Right lobe of liver (tissue), 6 donors: Measurements from ENCODE around the gene EDC3. TPM values are rescaled to one million over a fixed set of nuclear protein-coding genes. Genes with fewer than 3 reads are reported as not detected.

Experiments used
- ATAC-seq, 4 donors: fragments of 200-7000 bp; cut with Tn5 transposase; one replicate each; pipeline ENCODE4 v1.9.1; 2020; ENCODE audit warnings: mild to moderate bottlenecking in 4 of 4, moderate library complexity in 4 of 4
- DNase-seq, 3 donors: peaks; one replicate each; pipeline ENCODE4 v3.0.0-alpha.2; 2020
- H3K27ac ChIP-seq, 3 donors: fragments of 200-600 bp; one replicate each; pipeline ENCODE4 v1.8.0; 2022
- H3K27me3 ChIP-seq, 2 donors: fragments of 200-600 bp; one replicate each; pipeline ENCODE4 v1.8.0; 2022
- H3K36me3 ChIP-seq, 4 donors: fragments of 200-600 bp; sonication (generic) in 1 of 4; one replicate each; pipeline versions ENCODE4 v1.5.1 to v1.8.0; 2017 to 2022; ENCODE audit warnings: control low read depth in 1 of 4
- H3K4me1 ChIP-seq, 4 donors: fragments of 200-600 bp; sonication (generic) in 1 of 4; one replicate each; pipeline versions ENCODE4 v1.5.1 to v1.8.0; 2017 to 2022; ENCODE audit warnings: control low read depth in 1 of 4
- H3K4me3 ChIP-seq, 3 donors: fragments of 200-600 bp; one replicate each; pipeline ENCODE4 v1.8.0; 2022
- H3K9me3 ChIP-seq, 4 donors: fragments of 200-600 bp; sonication (generic) in 1 of 4; one replicate each; pipeline versions ENCODE4 v1.5.1 to v1.8.0; 2017 to 2022; ENCODE audit warnings: control low read depth in 1 of 4
- POLR2A ChIP-seq: fragments of 450-650 bp; IDR thresholded peaks from one replicate; pipeline ENCODE4 v1.6.1; 2017; ENCODE audit warnings: antibody characterized with exemption, mild to moderate bottlenecking
- WGBS: methylation state at CpG from one replicate; pipeline ENCODE4 v1.1.6; 2018; ENCODE audit warnings: low coverage, low lambda C conversion rate; ENCODE audit not compliant: insufficient coverage; ENCODE audit errors: missing lambda C conversion rate; 5-methylcytosine and 5-hydroxymethylcytosine counted together
- intact Hi-C, 2 donors: fragments of 100-400 bp; cut with DNase I; formaldehyde crosslinking; loops; one replicate each; pipeline versions ENCODE4 v1.11.2 to v1.14.1; 2022
- total RNA-seq, 6 experiments: library from RNA; depleted of rRNA in 2 of 6; stranded (reverse); fragments of >200 nt in 2 of 6; fragmentation: NEBNext Ultra II Directional in 3 of 6; extraction: Animal tissue kit (Norgen Biotek cat#: 25700) in 3 of 6; gene quantifications; one replicate each; pipeline versions ENCODE4 v1.1.0 to v1.2.4, GENCODE V29; 2016 to 2023
- TF ChIP-seq, protein P1 (sequence below), 4 donors: fragments of 200-600 bp in 3 of 4; fragments of 450-650 bp in 1 of 4; IDR thresholded peaks; one replicate each; pipeline versions ENCODE4 v1.5.1 to v1.8.0; 2016 to 2022; ENCODE audit warnings: antibody characterized with exemption in 4 of 4, mild to moderate bottlenecking in 2 of 4
- donor health status: DM: no; HTN: yes; CAD: no.
- donor health status: DM: no; HTN: no; CAD: no.
- donor health status: DM: no; HTN: no; CAD: no.
- donor health status: DM: no; HTN: yes; CAD: no.
- donor health status: DM: no; HTN: yes; CAD: no.

The EDC3 gene
- total RNA-seq, 6 experiments from 2014 or later, result 10.9 to 16.2 (median 11.8) TPM

DNA sequence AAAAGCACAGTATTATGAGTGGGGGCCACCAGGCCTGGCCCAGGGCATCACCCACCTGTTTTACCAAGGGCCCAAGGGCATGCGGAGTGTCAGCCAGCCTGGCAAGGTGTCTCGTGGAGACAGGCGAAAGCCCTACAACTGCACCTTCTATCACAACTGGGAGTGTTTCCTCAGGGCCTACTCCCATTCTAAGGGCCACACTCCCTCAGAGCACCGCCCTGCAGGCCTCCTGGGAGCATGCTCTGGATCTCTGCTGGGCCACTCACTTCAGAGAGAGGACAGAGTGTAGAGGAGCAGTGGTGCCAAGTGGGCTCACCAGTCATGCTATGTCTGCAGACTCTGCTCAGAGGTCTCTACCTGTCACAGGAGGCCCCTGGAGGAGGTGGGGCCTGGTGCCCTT, 101.4 kb downstream of the EDC3 start:
- TF ChIP-seq, protein P1, sequence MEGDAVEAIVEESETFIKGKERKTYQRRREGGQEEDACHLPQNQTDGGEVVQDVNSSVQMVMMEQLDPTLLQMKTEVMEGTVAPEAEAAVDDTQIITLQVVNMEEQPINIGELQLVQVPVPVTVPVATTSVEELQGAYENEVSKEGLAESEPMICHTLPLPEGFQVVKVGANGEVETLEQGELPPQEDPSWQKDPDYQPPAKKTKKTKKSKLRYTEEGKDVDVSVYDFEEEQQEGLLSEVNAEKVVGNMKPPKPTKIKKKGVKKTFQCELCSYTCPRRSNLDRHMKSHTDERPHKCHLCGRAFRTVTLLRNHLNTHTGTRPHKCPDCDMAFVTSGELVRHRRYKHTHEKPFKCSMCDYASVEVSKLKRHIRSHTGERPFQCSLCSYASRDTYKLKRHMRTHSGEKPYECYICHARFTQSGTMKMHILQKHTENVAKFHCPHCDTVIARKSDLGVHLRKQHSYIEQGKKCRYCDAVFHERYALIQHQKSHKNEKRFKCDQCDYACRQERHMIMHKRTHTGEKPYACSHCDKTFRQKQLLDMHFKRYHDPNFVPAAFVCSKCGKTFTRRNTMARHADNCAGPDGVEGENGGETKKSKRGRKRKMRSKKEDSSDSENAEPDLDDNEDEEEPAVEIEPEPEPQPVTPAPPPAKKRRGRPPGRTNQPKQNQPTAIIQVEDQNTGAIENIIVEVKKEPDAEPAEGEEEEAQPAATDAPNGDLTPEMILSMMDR (IDR thresholded peaks at IDR 0.05), result no peak
- no peak for TF ChIP-seq POLR2A

DNA sequence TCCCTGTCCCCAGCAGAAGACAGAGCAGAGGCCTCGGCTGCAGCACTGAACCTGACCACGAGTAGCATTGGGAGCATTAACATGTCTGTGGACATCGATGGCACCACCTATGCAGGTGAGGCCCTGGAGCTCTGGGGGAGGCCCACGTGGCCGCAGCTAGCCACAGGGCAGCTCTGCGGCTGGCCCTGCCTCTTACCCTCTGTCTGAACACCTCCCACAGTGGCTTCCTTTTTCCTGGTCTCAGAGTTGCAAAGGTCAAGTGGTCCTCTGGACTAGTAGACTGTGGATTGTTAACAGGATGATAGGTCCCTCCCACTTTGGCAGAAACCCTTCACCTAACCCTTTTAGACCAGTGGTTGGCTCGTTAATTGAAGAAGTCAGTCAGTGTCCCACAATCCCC, 102.7 kb downstream of the EDC3 start:
- Histone ChIP-seq H3K9me3 (no peaks in the 10 kb centered on the region), H3K36me3 (peaks cover 0 to 14% (median 0%) of the 10 kb centered on the region in 4 donors), H3K4me3 (no peak overlapping the region), H3K4me1 (no peaks in the 10 kb centered on the region), H3K27me3 (no peaks in the 10 kb centered on the region), H3K27ac (no peak overlapping the region)
- 100% methylated on average over 1 of the region's 7 CpGs for WGBS
- intact Hi-C loops, result no loop called here
- TF ChIP-seq POLR2A, result no peak
- TF ChIP-seq, protein P1 (IDR thresholded peaks at IDR 0.05), result no peak
- DNase-seq (no peak), ATAC-seq (no peak)

More for the DNA sequence above, 101.4 kb downstream of the EDC3 start:
- no peaks in the 10 kb centered on the region for H3K9me3 ChIP-seq
- no peaks in the 10 kb centered on the region for H3K27me3 ChIP-seq
- no CpG with 5 or more reads among the region's 4 CpGs for WGBS
- DNase-seq (no peak), ATAC-seq (no peak)
- H3K27ac ChIP-seq, result no peak overlapping the region
- H3K4me1 ChIP-seq, result peaks cover 0 to 8% (median 0%) of the 10 kb centered on the region in 4 donors
- no peak overlapping the region for H3K4me3 ChIP-seq
- peaks cover 0 to 14% (median 0%) of the 10 kb centered on the region in 4 donors for H3K36me3 ChIP-seq
- intact Hi-C loops, result no loop called here

DNA sequence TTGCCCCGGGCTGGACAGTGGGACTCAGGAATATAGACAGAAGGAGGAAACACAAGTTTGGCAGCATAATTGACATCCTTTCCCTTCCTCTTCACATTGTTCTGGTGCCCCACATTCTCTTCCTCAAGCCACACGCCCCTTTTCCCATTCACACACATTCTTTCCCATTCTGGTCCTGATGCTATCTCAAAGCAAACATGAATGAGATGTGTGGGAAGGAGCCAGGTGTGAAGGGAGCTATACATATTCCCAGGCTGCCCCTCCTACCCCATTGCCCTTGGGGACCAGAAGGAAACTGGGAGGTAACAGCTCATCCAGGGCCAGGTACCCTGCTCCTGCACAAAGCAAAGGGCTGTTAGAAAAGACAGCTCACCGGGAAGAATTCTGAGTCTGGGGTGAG, 103.6 kb downstream of the EDC3 start:
- intact Hi-C loops, result no loop called here
- no peak for ATAC-seq
- DNase-seq, result no peak
- Histone ChIP-seq H3K9me3 (no peaks in the 10 kb centered on the region), H3K27me3 (no peaks in the 10 kb centered on the region), H3K4me3 (no peak overlapping the region), H3K4me1 (no peaks in the 10 kb centered on the region), H3K36me3 (peaks cover 0 to 14% (median 0%) of the 10 kb centered on the region in 4 donors), H3K27ac (no peak overlapping the region)
- no peak for TF ChIP-seq POLR2A
- TF ChIP-seq, protein P1 (IDR thresholded peaks at IDR 0.05), result no peak
- WGBS, result 100% methylated on average over 2 of the region's 3 CpGs

DNA sequence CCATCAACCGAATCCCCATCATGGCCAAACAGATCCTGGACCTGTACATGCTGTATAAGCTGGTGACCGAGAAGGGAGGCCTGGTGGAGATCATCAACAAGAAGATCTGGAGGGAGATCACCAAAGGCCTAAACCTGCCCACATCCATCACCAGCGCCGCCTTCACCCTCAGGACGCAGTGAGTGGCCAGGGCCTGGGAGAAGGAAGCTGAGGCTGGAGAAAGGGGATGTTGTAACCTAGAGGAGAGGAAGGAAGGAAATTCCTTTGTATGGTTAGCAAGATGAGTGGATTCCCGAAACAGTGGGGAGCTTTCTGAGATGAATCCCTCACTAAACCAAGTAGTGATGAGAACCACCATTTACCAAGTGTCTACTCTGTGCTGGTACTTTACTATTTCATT, 106.0 kb downstream of the EDC3 start:
- no peaks in the 10 kb centered on the region for H3K9me3 ChIP-seq
- H3K27ac ChIP-seq, result no peak overlapping the region
- H3K4me3 ChIP-seq, result no peak overlapping the region
- no peaks in the 10 kb centered on the region for H3K27me3 ChIP-seq
- ATAC-seq (no peak), DNase-seq (no peak)
- TF ChIP-seq, protein P1 (IDR thresholded peaks at IDR 0.05), result no peak
- no peak for TF ChIP-seq POLR2A
- H3K4me1 ChIP-seq, result no peaks in the 10 kb centered on the region
- peaks cover 0 to 14% (median 0%) of the 10 kb centered on the region in 4 donors for H3K36me3 ChIP-seq
- WGBS, result 78% methylated on average over 1 of the region's 6 CpGs
- intact Hi-C loops, result no loop called here

DNA sequence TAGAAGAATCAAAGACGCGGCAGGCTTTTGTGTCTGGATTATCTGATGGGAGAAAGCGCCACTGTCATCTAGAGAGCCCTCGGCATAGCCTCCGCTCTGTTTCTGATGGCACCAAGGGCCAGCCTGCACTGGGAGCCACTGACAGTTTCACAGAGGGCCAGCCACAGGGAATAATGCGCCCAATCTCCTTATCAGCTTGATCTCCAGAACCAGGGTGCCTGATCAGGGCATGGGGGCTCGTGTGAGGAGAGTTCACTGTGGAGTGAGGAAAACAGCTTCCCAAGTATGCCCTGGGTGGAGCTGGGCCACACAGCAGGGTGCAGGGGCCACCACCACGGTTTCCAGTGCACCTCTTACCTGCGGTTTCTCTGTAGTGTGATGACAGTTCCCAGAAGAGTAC, 110.0 kb downstream of the EDC3 start:
- Histone ChIP-seq H3K36me3 (peaks cover 0 to 4% (median 0%) of the 10 kb centered on the region in 4 donors), H3K4me1 (no peaks in the 10 kb centered on the region), H3K27ac (no peak overlapping the region), H3K27me3 (no peaks in the 10 kb centered on the region), H3K9me3 (no peaks in the 10 kb centered on the region), H3K4me3 (no peak overlapping the region)
- TF ChIP-seq POLR2A, result no peak
- TF ChIP-seq, protein P1 (IDR thresholded peaks at IDR 0.05), result no peak
- intact Hi-C loops, result no loop called here
- WGBS, result 89% methylated on average over 6 of the region's 9 CpGs
- no peak for DNase-seq
- no peak for ATAC-seq
